Measurements from ENCODE around the gene ZNF562.
"Not testable (repeated sequence)": the region's sequence is repeated elsewhere in the genome, so short reads cannot be mapped to it uniquely, and the experiment has no call there.

ZNF562 gene

GRCh38 chr19:9674663-9675357 is at the start of gene ZNF562:
TSS of gene ZNF562 (minus strand) at chr19:9675100. CDS start at chr19:9660744, 14,356 bp downstream.
- DNase-seq = peak; percentile 83 to 87

GRCh38 chr19:9724157-9724556 is 49.3 kb upstream of the ZNF562 start:
- no peak for DNase-seq

GRCh38 chr19:9721861-9722260 is 47.0 kb upstream of the ZNF562 start:
- no peak for DNase-seq

GRCh38 chr19:9720541-9720940 is 45.6 kb upstream of the ZNF562 start:
- DNase-seq = no peak

GRCh38 chr19:9711815-9712214 is 36.9 kb upstream of the ZNF562 start:
- DNase-seq = no peak

GRCh38 chr19:9709305-9709704 is 34.4 kb upstream of the ZNF562 start:
- no peak for DNase-seq

- no peak for DNase-seq
These were observed 30.9 kb upstream of the ZNF562 start for GRCh38 chr19:9705836-9706235.

GRCh38 chr19:9702186-9702585 is 27.3 kb upstream of the ZNF562 start:
- no peak for DNase-seq

- DNase-seq = no peak
These were observed 25.5 kb upstream of the ZNF562 start for GRCh38 chr19:9700229-9700981.

GRCh38 chr19:9690301-9690700 is 15.4 kb upstream of the ZNF562 start:
- not testable (repeated sequence) for DNase-seq

- DNase-seq = not testable (repeated sequence)
These were observed 5.1 kb upstream of the ZNF562 start for GRCh38 chr19:9679996-9680395.

GRCh38 chr19:9675358-9675901 is 530 bp upstream of the ZNF562 start:
- DNase-seq = not testable (repeated sequence)

- peak in 1 of 2 donors; percentile 3 for DNase-seq
These were observed 813 bp downstream of the ZNF562 start for GRCh38 chr19:9673912-9674662.

- no peak for DNase-seq
These were observed 2.0 kb downstream of the ZNF562 start for GRCh38 chr19:9672893-9673292.

- no peak for DNase-seq
These were observed 3.2 kb downstream of the ZNF562 start for GRCh38 chr19:9671655-9672054.

- no peak for DNase-seq
These were observed 6.4 kb downstream of the ZNF562 start for GRCh38 chr19:9668544-9668943.

GRCh38 chr19:9667898-9668297 is 7.0 kb downstream of the ZNF562 start:
- DNase-seq = no peak

GRCh38 chr19:9658769-9659168 is 16.1 kb downstream of the ZNF562 start:
- no peak for DNase-seq

- DNase-seq = not testable (repeated sequence)
These were observed 21.8 kb downstream of the ZNF562 start for GRCh38 chr19:9653066-9653555.

- DNase-seq = not testable (repeated sequence)
These were observed 23.4 kb downstream of the ZNF562 start for GRCh38 chr19:9651464-9651863.

GRCh38 chr19:9650345-9650744 is 24.6 kb downstream of the ZNF562 start:
- no peak for DNase-seq

- DNase-seq = peak in 1 of 2 donors; percentile 5
These were observed 29.4 kb downstream of the ZNF562 start for GRCh38 chr19:9645472-9645871.

GRCh38 chr19:9644472-9644871 is 30.4 kb downstream of the ZNF562 start:
- no peak for DNase-seq
